K562 (cell line): ENCODE data around the gene CRYAB. TPM values are rescaled to one million over a fixed set of nuclear protein-coding genes. Genes with fewer than 3 reads are reported as not detected.

Experiments used
- ATAC-seq: fragments of 200-7000 bp; cut with Tn5 transposase; 3 replicates; pipeline ENCODE4 v1.9.1; 2020; ENCODE audit warnings: moderate library complexity
- BruUV-seq: library from RNA; stranded (reverse); fragments of 400-500 nt; replicated peaks from 2 replicates; lab custom pipeline; 2021; lab: Mats Ljungman, UMichigan
- CTCF ChIA-PET: fragments of 300-600 bp; formaldehyde crosslinking; extraction: SDS; loops from one replicate; lab custom pipeline; 2021; ENCODE audit warnings: low intra/inter-chr PET ratio; lab: Yijun Ruan, JAX
- POLR2A ChIA-PET: fragments of 300-600, 350-650 bp; sonication (Branson Sonifier 250); formaldehyde crosslinking; extraction: SDS; loops from one replicate; lab custom pipeline; 2021; ENCODE audit warnings: antibody characterized with exemption, inconsistent platforms; lab: Yijun Ruan, JAX
- DNase-seq, 4 experiments: peaks; one replicate each; pipeline versions ENCODE4 v3.0.0 to v3.0.0-alpha.2; 2011 to 2018; ENCODE audit warnings: low spot score in 3 of 4, mixed read lengths in 3 of 4; ENCODE audit errors: extremely low read depth in 1 of 4
- FAIRE-seq: peaks from 2 replicates; lab custom pipeline; 2011; peaks lifted over from hg19 to GRCh38; lab: Jason Lieb, UNC
- H2AFZ ChIP-seq: 2 replicates; pipeline ENCODE4 v1.6.0; 2011; ENCODE audit warnings: low read depth, low read length, control low read depth, inconsistent platforms
- H3K27ac ChIP-seq: fragments of 200-600 bp; 3 replicates; pipeline ENCODE4 v1.8.0; 2011; ENCODE audit warnings: low read depth, mild to moderate bottlenecking, control low read depth, inconsistent platforms, low read length, moderate library complexity, mixed read lengths; ENCODE audit errors: extremely low read depth
- H3K27me3 ChIP-seq, 2 experiments: fragments of 300-600 bp in 1 of 2; 2 replicates in 1 of 2; 3 replicates in 1 of 2; pipeline versions ENCODE4 v1.6.0 to v1.8.0; 2011; ENCODE audit warnings: inconsistent platforms in 2 of 2, low read length in 2 of 2, mild to moderate bottlenecking in 1 of 2, mixed read lengths in 1 of 2, moderate library complexity in 1 of 2; ENCODE audit not compliant: control insufficient read depth in 2 of 2, insufficient read depth in 2 of 2
- H3K36me3 ChIP-seq: fragments of 300-600 bp; 3 replicates; pipeline ENCODE4 v1.8.0; 2011; ENCODE audit warnings: mild to moderate bottlenecking, low read length, inconsistent platforms; ENCODE audit not compliant: control insufficient read depth, insufficient read depth
- H3K4me1 ChIP-seq, 2 experiments: fragments of 200-600 bp in 1 of 2; replicated peaks in 1 of 2; 2 replicates in 1 of 2; 3 replicates in 1 of 2; pipeline versions ENCODE4 v1.5.1 to v1.8.0; 2011; ENCODE audit warnings: inconsistent platforms in 2 of 2, low read length in 2 of 2, mild to moderate bottlenecking in 1 of 2, mixed read lengths in 1 of 2, moderate library complexity in 1 of 2; ENCODE audit not compliant: control insufficient read depth in 2 of 2, insufficient read depth in 2 of 2
- H3K4me2 ChIP-seq: 2 replicates; pipeline ENCODE4 v1.6.1; 2011; ENCODE audit warnings: low read length, control low read depth, inconsistent platforms, mixed read lengths; ENCODE audit not compliant: insufficient read depth
- H3K4me3 ChIP-seq: fragments of 200-600 bp; sonication (generic), shearing (Covaris generic); 2 replicates; pipeline ENCODE4 v1.5.1; 2016; ENCODE audit warnings: control low read depth, inconsistent platforms
- H3K79me2 ChIP-seq: fragments of 200-600 bp; 3 replicates; pipeline ENCODE4 v1.8.0; 2011; ENCODE audit warnings: low read length, inconsistent platforms; ENCODE audit not compliant: control insufficient read depth, insufficient read depth
- H3K9ac ChIP-seq, 2 experiments: 2 replicates each; pipeline versions ENCODE4 v1.6.0 to v1.6.1; 2011; ENCODE audit warnings: low read depth in 2 of 2, low read length in 2 of 2, control low read depth in 1 of 2, inconsistent platforms in 1 of 2, mild to moderate bottlenecking in 1 of 2, mixed read lengths in 1 of 2; ENCODE audit not compliant: insufficient read depth in 1 of 2
- H3K9me1 ChIP-seq: one replicate; pipeline ENCODE4 v1.6.0; 2011; ENCODE audit warnings: inconsistent platforms, mild to moderate bottlenecking, low read length, moderate library complexity; ENCODE audit not compliant: control insufficient read depth, insufficient read depth
- H3K9me3 ChIP-seq: replicated peaks from 2 replicates; pipeline ENCODE4 v1.5.1; 2011; ENCODE audit warnings: low read depth, low read length, inconsistent platforms; ENCODE audit not compliant: control insufficient read depth, insufficient read depth
- H4K20me1 ChIP-seq: replicated peaks from 2 replicates; pipeline ENCODE4 v1.6.1; 2011; ENCODE audit warnings: low read length, inconsistent platforms, mixed read lengths; ENCODE audit not compliant: control insufficient read depth, insufficient read depth
- CCAR2 ChIP-seq: fragments of 200-400 bp; formaldehyde crosslinking; IDR thresholded peaks from 2 replicates; pipeline ENCODE4 v1.6.1; 2017; ENCODE audit warnings: mild to moderate bottlenecking, low read depth, low read length
- EGR1 ChIP-seq: fragments of 450-650 bp; conservative IDR thresholded peaks from 2 replicates; pipeline ENCODE4 v1.6.1; 2017; ENCODE audit warnings: mild to moderate bottlenecking
- EP300 ChIP-seq: IDR thresholded peaks from 2 replicates; pipeline ENCODE4 v1.6.1; 2012; ENCODE audit warnings: low read length, improper control_type of control experiment
- HOXB6 ChIP-seq: fragments of 250-450 bp; sonication (Bioruptor Pico); IDR thresholded peaks from 2 replicates; pipeline ENCODE4 v1.5.1; 2022; ENCODE audit warnings: mild to moderate bottlenecking, borderline replicate concordance
- MBD2 ChIP-seq: sonication (generic); IDR thresholded peaks from 2 replicates; pipeline ENCODE4 v1.6.1; 2016; ENCODE audit warnings: low read depth, borderline replicate concordance
- NCOR1 ChIP-seq: fragments of 450-650 bp; IDR thresholded peaks from 2 replicates; pipeline ENCODE4 v1.6.1; 2016; ENCODE audit warnings: mild to moderate bottlenecking, moderate library complexity
- PCBP1 ChIP-seq: fragments of 200-400 bp; formaldehyde crosslinking; IDR thresholded peaks from 2 replicates; pipeline ENCODE4 v1.6.1; 2018; ENCODE audit warnings: mild to moderate bottlenecking, low read depth, low read length; ENCODE audit not compliant: poor library complexity, severe bottlenecking
- SIN3B ChIP-seq: fragments of 450-650 bp; IDR thresholded peaks from 2 replicates; pipeline ENCODE4 v1.6.1; 2017; ENCODE audit warnings: low read depth, mild to moderate bottlenecking, moderate library complexity
- SUPT5H ChIP-seq: fragments of 450-650 bp; IDR thresholded peaks from 2 replicates; pipeline ENCODE4 v1.6.1; 2016
- TEAD4 ChIP-seq, 2 experiments: sonication (generic) in 1 of 2; formaldehyde crosslinking in 1 of 2; IDR thresholded peaks; 2 replicates each; pipeline versions ENCODE4 v1.6.1 to v1.8.0; 2012 to 2022; ENCODE audit warnings: borderline replicate concordance in 1 of 2, inconsistent platforms in 1 of 2, low read length in 1 of 2, mild to moderate bottlenecking in 1 of 2, missing genetic modification reagents in 1 of 2
- ZBTB34 ChIP-seq: fragments of 250-450 bp; sonication (Bioruptor Pico); IDR thresholded peaks from 2 replicates; pipeline ENCODE4 v1.8.0; 2021; ENCODE audit warnings: mild to moderate bottlenecking, moderate library complexity
- ZNF12 ChIP-seq: sonication (generic); formaldehyde crosslinking; IDR thresholded peaks from 2 replicates; pipeline ENCODE4 v1.4.0; 2020; ENCODE audit warnings: mild to moderate bottlenecking, missing genetic modification reagents
- ZNF583 ChIP-seq: fragments of 250-450 bp; sonication (Bioruptor Pico); IDR thresholded peaks from 2 replicates; pipeline ENCODE4 v1.4.0; 2020
- WGBS: fragments of 100-300 bp; shearing (Covaris generic); methylation state at CpG from one replicate; pipeline ENCODE4 v1.1.6; 2016; ENCODE audit warnings: low coverage, mixed read lengths; ENCODE audit not compliant: insufficient coverage; ENCODE audit errors: missing lambda C conversion rate; 5-methylcytosine and 5-hydroxymethylcytosine counted together
- in situ Hi-C: fragments of 300-500 bp; cut with MboI; formaldehyde crosslinking; loops from 4 replicates; pipeline ENCODE4 v1.15.0; 2018; ENCODE audit warnings: inconsistent platforms, mixed read lengths
- intact Hi-C: fragments of 100-400 bp; cut with micrococcal nuclease; formaldehyde crosslinking; loops from 2 replicates; pipeline ENCODE4 v1.14.2; 2022
- polyA plus RNA-seq, 8 experiments: library from polyadenylated mRNA; depleted of rRNA in 4 of 8; stranded (reverse) in 5 of 8; unstranded in 3 of 8; fragments of >200 nt; fragmentation: Nextera tagmentation in 2 of 8; fragmentation: Illumina TruSeq in 1 of 8; extraction: Ambion mirVana in 2 of 8; extraction: Trizol in 1 of 8; gene quantifications; 2 replicates each; pipeline versions ENCODE4 v1.2.1 to v1.2.3, GENCODE V29; 2011 to 2014; ENCODE audit warnings: inconsistent platforms in 1 of 8, missing spikeins in 1 of 8
- total RNA-seq, 7 experiments: library from RNA; depleted of rRNA in 6 of 7; stranded (reverse); fragments of >200 nt in 6 of 7; fragmentation: Illumina TruSeq in 2 of 7; extraction: Trizol in 2 of 7; gene quantifications; 2 replicates each; pipeline versions ENCODE4 v1.2.1 to v1.2.3, GENCODE V29; 2011 to 2021; ENCODE audit warnings: low replicate concordance in 1 of 7

CRYAB gene
- total and polyA plus RNA-seq, 9 of the 15 experiments (the other 6 are each of a cell fraction or from before 2014, with no cell fraction given): 0.83 to 7.5 (median 3.6) TPM

- no peak for TF ChIP-seq SIN3B
- TF ChIP-seq MBD2: no peak
- 0 out of 2 replicates have a peak, but pooled peaks have one; percentile 33 for TF ChIP-seq TEAD4 (IDR thresholded peaks at IDR 0.05; ENCODE audit: low read length)
- TF ChIP-seq TEAD4 (CRISPR knock-in tag; IDR thresholded peaks at IDR 0.05; ENCODE audit: borderline replicate concordance): no peak
- no peak for TF ChIP-seq SUPT5H
- TF ChIP-seq NCOR1: peak; percentile 14; the same call in 1 of the 2 replicates
- no peak for TF ChIP-seq EGR1
- TF ChIP-seq PCBP1: no peak
Measured at GRCh38 chr11:111909378-111909777, 2.2 kb downstream of the CRYAB start (continued).

GRCh38 chr11:111908639-111909305 is 2.8 kb downstream of the CRYAB start:
- no peaks in the 10 kb centered on the region for H4K20me1 ChIP-seq
- H3K9me3 ChIP-seq: peaks cover 5% of the 10 kb centered on the region; the same call in 1 of the 2 replicates
- WGBS: 71% methylated on average over 5 of the region's 5 CpGs
- ChIA-PET POLR2A (interaction anchor here (1.3 kb wide), 1 partner anchor 19 kb away, joined by 3 read pairs; no protein-coding TSS in a partner anchor), CTCF (no interaction called here)
- intact Hi-C loops: no loop called here
- peak overlapping the region; percentile 80 for H2AFZ ChIP-seq
- no peaks in the 10 kb centered on the region for H3K79me2 ChIP-seq
- no peak overlapping the region for H3K27ac ChIP-seq
- no peak for ATAC-seq
- no peak overlapping the region for H3K4me2 ChIP-seq
- no peak overlapping the region for H3K4me3 ChIP-seq
- BruUV-seq: no TSS peak
- in situ Hi-C loops: no loop called here
- no peak for DNase-seq
- peaks cover 3% of the 10 kb centered on the region for H3K9me1 ChIP-seq
- no peak overlapping the region for H3K9ac ChIP-seq
- no peak for FAIRE-seq
- H3K27me3 ChIP-seq: no peaks in the 10 kb centered on the region
- H3K4me1 ChIP-seq: peaks cover 35 to 37% of the 10 kb centered on the region in 2 experiments; a peak in 4 of 5 replicates
- H3K36me3 ChIP-seq: no peaks in the 10 kb centered on the region
- TF ChIP-seq EP300: no peak
- TF ChIP-seq ZNF12 (CRISPR knock-in tag): no peak
- TF ChIP-seq ZNF583 (CRISPR knock-in tag): no peak
- TF ChIP-seq CCAR2: no peak
- TF ChIP-seq ZBTB34 (CRISPR knock-in tag): no peak
- no peak for TF ChIP-seq HOXB6 (CRISPR knock-in tag)
